Stimulated activated CD4-positive, alpha-beta T cell treated with anti-CD3 and anti-CD28 coated beads, Interleukin-1b, Interleukin-23, amount 100 ng/mL, for 48 hours (primary cell): ENCODE data around the gene ZNF385A.
"Not testable (repeated sequence)": the region's sequence is repeated elsewhere in the genome, so short reads cannot be mapped to it uniquely, and the experiment has no call there.

Experiments used
- DNase-seq: peaks from one replicate; pipeline ENCODE4 v3.0.0-alpha.2; 2020

The ZNF385A gene

GRCh38 chr12:54372113-54372806 lies 12.3 kb downstream of the ZNF385A start:
- no peak for DNase-seq

- DNase-seq: no peak
These were observed 13.0 kb downstream of the ZNF385A start for GRCh38 chr12:54371328-54372112.

GRCh38 chr12:54370171-54370730 lies 14.3 kb downstream of the ZNF385A start:
- peak; percentile 11 for DNase-seq

GRCh38 chr12:54369597-54370131 lies 14.9 kb downstream of the ZNF385A start:
- no peak for DNase-seq

- DNase-seq: peak; percentile 87
These were observed 15.6 kb downstream of the ZNF385A start for GRCh38 chr12:54368709-54369596.

- DNase-seq: no peak
These were observed 16.4 kb downstream of the ZNF385A start for GRCh38 chr12:54368025-54368708.

GRCh38 chr12:54364413-54364812 lies 20.1 kb downstream of the ZNF385A start, which contains the start of gene GPR84:
Gene GPR84 (minus strand): TSS chr12:54364486. CDS start chr12:54363851, 635 bp downstream.
- peak; percentile 34 for DNase-seq

GRCh38 chr12:54363618-54364017 lies 20.9 kb downstream of the ZNF385A start:
- no peak for DNase-seq

- DNase-seq: no peak
These were observed 21.5 kb downstream of the ZNF385A start for GRCh38 chr12:54363047-54363446.

- DNase-seq: peak; percentile 43
These were observed 23.6 kb downstream of the ZNF385A start for GRCh38 chr12:54360717-54361456.

GRCh38 chr12:54359762-54360351 lies 24.7 kb downstream of the ZNF385A start:
- DNase-seq: no peak

- DNase-seq: peak; percentile 95
These were observed 25.4 kb downstream of the ZNF385A start for GRCh38 chr12:54358945-54359761.

GRCh38 chr12:54358191-54358944 lies 26.2 kb downstream of the ZNF385A start:
- DNase-seq: peak; percentile 37

GRCh38 chr12:54357506-54358190 lies 26.9 kb downstream of the ZNF385A start:
- no peak for DNase-seq

- no peak for DNase-seq
These were observed 27.6 kb downstream of the ZNF385A start for GRCh38 chr12:54356951-54357356.

- DNase-seq: no peak
These were observed 28.3 kb downstream of the ZNF385A start for GRCh38 chr12:54356228-54356627.

- DNase-seq: no peak
These were observed 29.3 kb downstream of the ZNF385A start for GRCh38 chr12:54355104-54355815.

GRCh38 chr12:54354271-54354670 lies 30.3 kb downstream of the ZNF385A start:
- DNase-seq: not testable (repeated sequence)
